LHCN-M2 (cell line): ENCODE results near the gene SGPL1. TPM values are rescaled to one million over a fixed set of nuclear protein-coding genes. Genes with fewer than 3 reads are reported as not detected.
A peak's percentile ranks its signal among the peaks of the same experiment; 100 is the strongest.
"Not testable (repeated sequence)": the region's sequence is repeated elsewhere in the genome, so short reads cannot be mapped to it uniquely, and the experiment has no call there.

Experiments used
- DNase-seq: peaks from one replicate; pipeline ENCODE4 v3.0.0-alpha.2; 2012; ENCODE audit warnings: low read depth
- polyA plus RNA-seq: library from polyadenylated mRNA; unstranded; fragments of >200 nt; gene quantifications from one replicate; pipeline ENCODE4 v1.2.1, GENCODE V29; 2012; ENCODE audit warnings: missing spikeins
- total RNA-seq: library from RNA; depleted of rRNA; stranded (reverse); fragments of >200 nt; gene quantifications from 2 replicates; pipeline ENCODE4 v1.2.3, GENCODE V29; 2014; rRNA removed

Gene SGPL1
- 21.5 and 25.2 TPM in 2 replicates for total RNA-seq
- 20.1 TPM for polyA plus RNA-seq

GRCh38 chr10:70815504-70816219, at the start of gene SGPL1:
Gene SGPL1, plus strand, starts transcription at chr10:70815948. Its CDS starts 906 bp downstream, at chr10:70816854.
- DNase-seq = peak; percentile 76

GRCh38 chr10:70768026-70768685, 47.6 kb upstream of the SGPL1 start:
- not testable (repeated sequence) for DNase-seq

- no peak for DNase-seq
Observed at GRCh38 chr10:70769121-70769520, 46.6 kb upstream of the SGPL1 start.

GRCh38 chr10:70770001-70770400, 45.7 kb upstream of the SGPL1 start:
- DNase-seq = no peak

GRCh38 chr10:70770516-70770915, 45.2 kb upstream of the SGPL1 start:
- not testable (repeated sequence) for DNase-seq

- DNase-seq = no peak
Observed at GRCh38 chr10:70771311-70772194, 44.2 kb upstream of the SGPL1 start.

- no peak for DNase-seq
Observed at GRCh38 chr10:70772627-70773026, 43.1 kb upstream of the SGPL1 start.

- DNase-seq = no peak
Observed at GRCh38 chr10:70773461-70773860, 42.3 kb upstream of the SGPL1 start.

GRCh38 chr10:70773965-70774809, 41.6 kb upstream of the SGPL1 start:
- DNase-seq = no peak

- DNase-seq = no peak
Observed at GRCh38 chr10:70774810-70775678, 40.7 kb upstream of the SGPL1 start.

- no peak for DNase-seq
Observed at GRCh38 chr10:70775679-70776454, 39.9 kb upstream of the SGPL1 start.

GRCh38 chr10:70776455-70777005, 39.2 kb upstream of the SGPL1 start:
- DNase-seq = no peak

- DNase-seq = no peak
Observed at GRCh38 chr10:70777063-70777875, 38.5 kb upstream of the SGPL1 start.

- DNase-seq = no peak
Observed at GRCh38 chr10:70778267-70778924, 37.4 kb upstream of the SGPL1 start.

GRCh38 chr10:70779088-70779487, 36.7 kb upstream of the SGPL1 start:
- DNase-seq = peak; percentile 16

- no peak for DNase-seq
Observed at GRCh38 chr10:70779511-70780369, 36.0 kb upstream of the SGPL1 start.

GRCh38 chr10:70780370-70780760, 35.4 kb upstream of the SGPL1 start:
- DNase-seq = no peak
